ENCODE measurements around the gene USP40. TPM values are rescaled to one million over a fixed set of nuclear protein-coding genes. Genes with fewer than 3 reads are reported as not detected.

The USP40 gene
- total RNA-seq, 4 donors from 2014 or later = 21.8 to 60.3 (median 38.2) TPM

DNA sequence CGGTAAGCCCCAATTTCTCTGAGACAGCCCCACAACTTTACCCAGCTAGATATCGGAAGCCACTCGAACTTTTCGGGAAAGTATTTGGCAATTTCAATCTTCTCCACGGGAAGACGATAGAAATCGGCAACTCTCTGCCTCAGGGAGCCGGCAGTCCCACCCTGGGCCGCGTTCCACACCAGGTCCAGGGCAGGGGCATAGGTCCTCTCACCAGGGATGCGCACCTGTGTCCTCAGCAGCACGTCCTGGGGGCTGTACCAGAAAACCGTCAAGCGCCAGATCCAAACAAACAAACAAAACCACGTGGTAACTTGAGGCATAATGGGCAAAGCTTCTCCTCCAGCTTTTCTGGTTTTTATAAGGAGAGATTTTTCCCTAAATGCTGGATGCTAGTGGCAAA lies 80.9 kb downstream of the USP40 start:
- TF ChIP-seq CTCF (IDR thresholded peaks at IDR 0.05; ENCODE audit: low read depth) = no peak

DNA sequence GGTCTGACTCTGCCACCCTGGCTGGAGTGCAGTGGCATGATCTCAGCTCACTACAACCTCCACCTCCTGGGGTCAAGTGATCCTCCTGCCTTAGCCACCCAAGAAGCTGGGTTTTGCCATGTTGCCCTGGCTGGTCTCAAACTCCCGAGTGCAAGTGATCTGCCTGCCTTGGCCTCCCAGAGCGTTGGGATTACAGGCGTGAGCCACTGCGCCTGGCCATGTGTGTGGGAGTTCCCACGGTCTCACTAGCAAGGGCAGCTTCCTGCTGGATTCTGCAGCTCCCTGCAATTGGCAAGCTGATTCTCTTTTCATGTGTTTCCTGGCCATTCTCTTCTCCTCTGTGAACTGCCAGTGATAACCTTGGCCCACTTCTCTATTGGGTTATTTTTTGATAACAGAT lies 84.0 kb downstream of the USP40 start:
- no peak for TF ChIP-seq CTCF (IDR thresholded peaks at IDR 0.05; ENCODE audit: low read depth)

DNA sequence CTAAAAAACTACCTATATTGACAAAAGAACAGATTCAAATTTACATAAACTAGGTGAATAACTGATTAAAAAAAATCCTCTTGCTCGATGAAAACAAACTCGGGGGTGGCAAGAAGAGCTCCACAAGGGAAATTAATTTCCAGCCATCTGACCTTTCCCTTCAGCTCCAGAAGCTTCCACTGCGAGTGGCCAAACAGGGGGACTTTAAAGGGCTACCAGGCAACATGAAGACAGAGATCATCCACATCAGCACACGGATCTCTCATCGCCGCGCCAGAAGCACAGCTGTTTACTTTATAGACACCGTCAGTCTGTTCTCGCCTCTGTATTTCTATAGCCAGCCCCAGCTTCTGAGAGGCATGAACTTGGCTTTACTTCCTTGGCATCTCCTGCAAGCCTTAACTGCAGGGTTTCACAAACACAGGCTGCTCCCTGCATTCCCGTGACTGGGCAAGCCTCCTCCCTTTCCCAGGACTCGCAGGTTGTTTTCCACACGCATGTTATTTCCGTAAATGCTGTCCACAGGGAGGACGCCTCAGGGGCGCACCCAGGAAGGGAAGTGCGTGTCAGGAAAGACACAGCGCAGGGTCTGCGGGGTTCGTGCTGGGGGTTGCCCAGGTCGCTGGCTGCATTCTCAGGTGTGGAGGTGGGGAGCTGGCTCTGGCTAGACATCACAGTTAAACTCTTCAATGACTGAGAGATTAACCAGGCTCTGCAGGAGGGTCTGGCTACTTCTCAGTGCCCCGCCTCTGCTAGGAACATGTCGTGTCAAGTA lies 85.0 kb downstream of the USP40 start:
- TF ChIP-seq CTCF (IDR thresholded peaks at IDR 0.05; ENCODE audit: low read depth) = no peak

- TF ChIP-seq CTCF (IDR thresholded peaks at IDR 0.05; ENCODE audit: low read depth) = no peak
These were observed 85.9 kb downstream of the USP40 start for GRCh38 chr2:233480490-233481202.

- no peak for TF ChIP-seq CTCF (IDR thresholded peaks at IDR 0.05; ENCODE audit: low read depth)
These were observed 86.7 kb downstream of the USP40 start for GRCh38 chr2:233479616-233480489.

GRCh38 chr2:233477548-233478433 lies 88.8 kb downstream of the USP40 start:
- TF ChIP-seq CTCF (IDR thresholded peaks at IDR 0.05; ENCODE audit: low read depth) = no peak
